NCI-H1694 treated with DMSO at 0.1 percent for 48 hours (cell line): ENCODE results near the gene CACNB1.

Source experiments
- DNase-seq: peaks from one replicate; lab custom pipeline; 2025; lab: John Stamatoyannopoulos, UW

CACNB1 gene

DNA sequence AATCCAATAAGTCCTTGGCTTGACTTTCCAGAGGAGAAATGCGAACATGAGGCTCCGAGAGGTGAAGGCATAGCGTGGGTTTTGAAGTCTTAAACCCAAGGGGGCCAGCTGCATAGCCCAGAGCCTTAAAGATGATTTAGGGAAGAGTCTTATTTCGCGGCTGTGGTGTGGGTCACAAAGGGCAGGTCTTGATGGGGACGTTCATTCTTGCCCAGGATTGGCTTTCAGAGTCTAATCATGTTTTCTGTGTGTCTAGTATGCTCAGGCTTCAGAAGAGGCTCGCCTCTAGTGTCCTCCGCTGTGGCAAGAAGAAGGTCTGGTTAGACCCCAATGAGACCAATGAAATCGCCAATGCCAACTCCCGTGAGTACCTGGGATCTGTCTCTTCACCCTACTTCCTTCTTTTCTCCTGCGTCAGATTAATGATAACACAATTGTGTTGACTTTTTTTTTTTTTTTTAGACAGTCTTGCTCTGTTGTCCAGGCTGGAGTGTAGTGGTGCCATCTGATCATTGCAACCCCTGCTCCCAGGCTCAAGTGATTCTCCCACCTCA is 3.6 kb upstream of the CACNB1 start:
- no peak for DNase-seq

DNA sequence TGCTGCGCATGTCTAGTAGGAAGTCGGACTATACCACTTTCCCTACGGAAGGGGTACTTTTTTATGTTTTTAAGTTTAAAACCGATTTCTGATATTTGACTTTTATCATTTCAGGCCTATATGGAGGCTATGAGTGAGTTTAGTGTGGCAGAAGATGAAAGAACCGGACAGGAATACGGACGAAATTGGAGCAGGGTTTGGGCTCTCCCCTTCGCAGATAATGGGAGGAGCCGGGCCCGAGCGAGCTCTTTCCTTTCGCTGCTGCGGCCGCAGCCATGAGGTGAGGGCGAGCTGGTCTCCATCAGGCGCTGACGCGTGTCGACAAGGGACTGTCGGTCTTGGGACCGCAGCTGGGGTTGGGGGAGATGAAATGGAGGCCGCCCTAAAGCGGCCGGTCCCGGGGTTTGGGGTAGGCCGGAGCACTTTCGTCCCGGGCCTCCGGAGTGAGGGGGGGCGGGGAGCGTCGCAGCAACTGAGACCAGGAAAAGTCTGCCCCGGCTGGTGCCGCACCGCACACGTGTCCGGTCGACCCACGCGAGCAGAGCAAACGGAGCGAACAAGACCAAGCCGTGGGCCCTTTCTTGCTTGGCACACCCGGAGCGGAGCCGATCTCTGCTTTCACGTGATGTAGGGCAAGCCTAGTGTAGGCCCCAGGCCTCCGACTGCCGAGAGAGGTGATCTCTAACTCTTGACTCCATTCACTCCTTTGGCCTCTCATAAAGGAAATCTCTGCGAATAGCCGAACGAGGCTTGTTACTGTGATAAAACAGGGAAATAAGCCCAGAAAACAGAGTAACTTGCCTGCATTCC is 2.8 kb upstream of the CACNB1 start, which contains the start of gene RPL19:
RPL19 (plus strand) TSS at position 214 of the 810 bp plus-strand sequence; CDS start at position 276, 62 bp downstream.
- DNase-seq = no peak

DNA sequence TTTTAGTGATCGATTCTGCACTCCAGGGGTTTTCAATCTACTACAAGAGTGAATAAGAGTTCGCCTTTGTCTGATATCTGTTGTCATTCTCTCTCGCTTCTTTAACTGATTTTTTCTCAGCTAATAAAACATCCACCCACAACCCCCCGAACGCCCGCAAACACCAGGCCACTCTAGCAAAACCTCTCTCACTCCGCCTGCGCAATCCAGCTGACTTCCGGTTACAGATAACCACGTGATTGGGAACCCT is 2.3 kb upstream of the CACNB1 start:
- DNase-seq = peak; percentile 96

DNA sequence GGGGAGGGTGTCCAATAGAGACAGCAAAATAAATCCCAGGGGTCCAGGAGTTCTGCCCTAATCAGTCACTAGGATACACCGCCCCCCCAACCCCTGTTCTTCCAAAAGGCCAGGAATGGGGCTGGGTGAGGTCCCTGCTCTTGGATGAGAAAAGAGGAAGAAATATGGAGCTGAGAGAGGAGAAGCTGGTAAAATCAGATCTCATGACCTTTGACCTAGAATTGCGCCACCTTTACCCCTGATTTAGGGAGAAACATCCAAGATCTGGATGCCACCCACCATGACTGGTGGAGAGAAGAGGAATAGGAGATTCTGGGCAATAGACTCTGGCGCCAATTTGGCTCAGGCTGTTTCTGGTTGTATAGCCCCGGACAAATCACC is 707 bp upstream of the CACNB1 start:
- no peak for DNase-seq

DNA sequence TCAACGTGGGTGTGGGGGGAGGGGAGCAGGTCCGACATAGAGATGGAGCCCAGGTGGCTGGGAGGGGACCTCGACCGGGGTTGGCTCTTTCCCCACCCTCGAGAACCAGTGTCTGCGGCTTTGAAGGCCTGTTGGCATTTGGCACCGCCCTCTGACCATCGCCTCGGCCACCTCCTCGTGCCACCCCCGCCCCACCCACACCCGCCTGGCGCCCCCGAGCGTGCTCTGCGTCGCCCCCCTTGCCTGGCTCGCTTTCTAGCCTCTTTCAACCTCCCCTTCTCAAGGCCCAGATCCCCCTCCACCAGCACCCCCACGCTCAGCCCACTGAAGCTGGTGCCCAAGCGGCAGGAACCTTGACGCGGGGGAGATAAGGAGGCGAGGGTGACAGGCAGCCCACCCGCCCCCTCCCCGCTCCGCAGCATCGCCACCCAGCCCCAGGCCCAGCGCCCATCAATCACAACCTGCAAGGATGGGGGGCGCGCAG is 619 bp downstream of the CACNB1 start:
- no peak for DNase-seq

DNA sequence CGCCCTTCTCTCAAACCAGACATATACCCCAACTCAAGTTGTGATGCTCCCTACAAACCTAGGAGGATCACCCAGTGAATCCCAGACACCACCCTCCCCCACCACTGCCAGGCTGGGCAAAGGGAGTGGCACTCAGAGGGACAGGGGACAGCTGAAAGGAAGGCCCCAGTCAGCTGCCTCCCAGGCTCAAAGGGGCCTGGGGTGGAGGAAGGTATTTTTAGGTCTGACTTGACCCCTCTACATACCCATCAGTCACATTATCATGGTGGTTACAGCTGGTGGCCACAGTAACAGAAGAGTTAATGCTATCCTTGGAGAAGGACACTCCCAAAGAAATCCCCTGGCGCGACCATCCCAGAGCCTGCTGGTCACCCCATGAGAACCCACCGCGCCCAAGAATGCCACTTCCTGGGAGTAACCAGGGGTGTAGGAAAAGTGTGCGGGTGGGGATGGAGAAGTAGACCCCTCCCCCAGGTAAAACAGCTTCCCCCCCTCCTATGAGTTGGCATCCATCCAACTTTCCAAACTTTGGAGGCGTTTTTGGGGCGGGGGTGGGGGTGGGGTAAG is 1.1 kb downstream of the CACNB1 start:
- no peak for DNase-seq

DNA sequence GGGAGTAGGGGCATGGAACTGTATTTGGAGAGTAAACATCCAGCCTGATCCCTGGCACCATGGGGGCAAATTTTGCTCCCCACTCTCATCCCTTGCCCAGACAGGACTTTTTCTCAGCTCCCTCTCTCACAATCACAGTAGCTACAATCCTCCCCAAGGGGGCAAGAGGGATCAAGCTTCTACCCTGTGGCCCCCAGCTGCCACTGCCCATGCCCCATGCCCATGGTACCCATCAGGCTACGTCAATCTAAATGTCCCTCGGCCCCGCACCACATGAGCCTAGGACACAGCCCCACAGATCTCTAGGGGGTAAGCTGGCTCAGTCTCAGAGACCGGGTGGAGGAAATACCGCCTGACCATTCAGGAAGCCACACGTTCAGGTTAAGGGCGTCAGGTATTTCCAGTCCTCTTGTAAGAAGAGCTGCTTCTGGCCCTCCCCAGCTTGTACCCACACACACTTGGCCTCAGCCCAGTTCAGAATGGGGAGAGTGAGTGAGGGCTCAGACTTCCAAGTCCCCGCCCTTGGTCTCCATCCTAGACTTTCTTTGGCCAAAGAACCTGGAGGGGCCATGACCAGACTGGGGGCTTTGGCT is 1.8 kb downstream of the CACNB1 start:
- no peak for DNase-seq

DNA sequence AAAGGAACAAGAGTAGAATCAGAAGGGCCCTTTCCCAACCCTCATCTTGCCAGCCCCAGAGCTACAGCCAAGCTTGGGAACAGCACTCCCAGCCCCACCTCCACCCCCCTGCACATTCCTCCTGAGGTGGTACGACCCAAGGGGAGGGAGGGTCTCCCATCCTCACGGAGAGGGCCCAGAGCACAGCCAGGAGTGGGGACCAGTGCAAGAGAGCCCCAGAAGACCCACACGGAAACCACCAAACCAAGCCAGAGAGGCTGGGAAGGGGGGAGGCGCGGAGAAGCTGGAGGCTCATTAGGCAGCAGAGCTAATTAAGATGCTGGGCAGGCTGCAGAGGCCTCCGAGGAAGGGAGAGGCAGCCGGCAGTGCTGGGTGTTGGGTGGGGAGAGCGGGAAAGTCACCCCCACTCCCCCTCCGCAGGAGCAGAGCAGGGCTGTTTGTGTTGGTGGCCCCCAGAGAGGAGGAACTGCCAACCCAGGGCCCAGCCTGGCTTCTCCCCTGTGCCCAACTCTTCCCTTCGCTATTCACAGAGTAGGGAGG is 2.4 kb downstream of the CACNB1 start:
- DNase-seq = no peak

DNA sequence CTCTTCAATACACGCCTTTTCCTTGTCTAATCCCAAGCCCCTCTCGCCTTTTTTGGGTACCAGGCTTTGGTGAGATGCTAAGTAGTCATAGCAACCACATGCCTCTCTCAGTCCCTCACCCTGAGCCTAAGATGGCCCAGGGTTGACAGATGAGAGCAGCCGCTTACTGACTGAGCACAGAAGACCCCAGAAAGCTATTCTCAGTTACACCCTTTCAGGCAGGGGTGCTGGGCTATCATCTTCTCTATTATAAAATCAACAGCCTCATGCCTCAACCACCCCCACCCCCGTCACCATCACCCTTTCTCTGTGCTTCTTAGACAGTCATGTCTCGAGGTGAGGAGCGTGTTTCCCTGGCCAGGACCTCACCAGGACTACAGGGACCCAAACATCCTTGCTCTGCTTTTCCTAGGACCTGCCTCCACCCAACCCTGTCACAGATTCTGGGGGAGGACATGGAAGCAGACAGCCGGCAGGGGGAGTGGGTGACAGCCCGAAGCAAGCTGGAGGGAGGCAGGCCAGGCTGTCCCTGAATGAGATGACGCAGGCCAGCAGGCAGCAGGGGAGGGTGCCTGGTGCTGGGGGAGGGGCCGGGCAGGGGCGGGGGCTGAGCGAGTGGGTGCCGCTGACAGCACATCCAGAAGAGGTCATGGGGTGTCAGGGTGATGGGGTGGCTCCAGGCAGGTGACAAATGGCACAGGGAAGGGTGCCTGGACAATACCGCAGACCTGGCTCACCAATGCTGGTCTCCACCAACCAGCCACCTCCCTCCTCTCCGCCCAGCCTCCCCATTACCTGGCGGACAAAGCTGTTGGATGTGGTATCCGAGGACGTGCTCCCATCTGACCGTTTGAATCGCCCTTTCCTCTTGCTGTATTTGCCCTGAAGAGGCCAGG is 3.1 kb downstream of the CACNB1 start:
- DNase-seq = peak; percentile 80

DNA sequence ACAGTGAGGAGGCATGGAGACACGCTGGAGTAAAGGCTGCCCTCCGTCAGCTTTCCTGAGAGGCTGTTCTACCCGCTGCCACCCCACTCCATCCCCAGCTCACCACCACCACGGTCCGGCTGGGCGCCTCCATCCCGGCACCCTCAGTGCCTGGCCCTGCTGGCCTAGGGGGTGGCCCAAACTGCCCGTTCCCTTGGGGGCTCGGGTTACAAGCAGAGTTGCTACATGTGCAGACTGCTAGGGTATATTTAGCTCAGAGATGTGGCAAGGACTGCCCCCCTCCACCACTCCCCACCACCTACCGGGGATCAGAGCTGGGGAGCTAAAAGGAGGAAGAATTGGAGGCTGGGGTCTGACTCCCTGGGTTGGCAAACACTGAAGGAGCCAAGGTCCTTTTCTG is 4.1 kb downstream of the CACNB1 start:
- DNase-seq = no peak

DNA sequence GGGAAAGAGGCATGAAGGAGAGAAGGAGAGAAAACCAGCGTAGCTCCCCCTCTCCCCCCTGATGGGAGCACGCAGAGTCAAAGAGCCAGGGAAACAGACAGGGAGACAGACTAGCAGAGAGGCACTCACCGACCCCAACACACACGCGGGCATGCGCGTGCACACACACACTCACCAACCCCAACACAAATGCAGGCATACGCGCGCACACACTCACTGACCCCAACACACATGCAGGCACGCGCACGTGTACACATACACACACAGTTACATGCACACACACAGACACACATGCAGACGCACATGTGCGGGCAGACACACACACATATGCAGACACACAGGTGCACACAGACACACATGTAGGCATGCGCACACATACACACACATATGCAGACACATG is 4.6 kb downstream of the CACNB1 start:
- no peak for DNase-seq

DNA sequence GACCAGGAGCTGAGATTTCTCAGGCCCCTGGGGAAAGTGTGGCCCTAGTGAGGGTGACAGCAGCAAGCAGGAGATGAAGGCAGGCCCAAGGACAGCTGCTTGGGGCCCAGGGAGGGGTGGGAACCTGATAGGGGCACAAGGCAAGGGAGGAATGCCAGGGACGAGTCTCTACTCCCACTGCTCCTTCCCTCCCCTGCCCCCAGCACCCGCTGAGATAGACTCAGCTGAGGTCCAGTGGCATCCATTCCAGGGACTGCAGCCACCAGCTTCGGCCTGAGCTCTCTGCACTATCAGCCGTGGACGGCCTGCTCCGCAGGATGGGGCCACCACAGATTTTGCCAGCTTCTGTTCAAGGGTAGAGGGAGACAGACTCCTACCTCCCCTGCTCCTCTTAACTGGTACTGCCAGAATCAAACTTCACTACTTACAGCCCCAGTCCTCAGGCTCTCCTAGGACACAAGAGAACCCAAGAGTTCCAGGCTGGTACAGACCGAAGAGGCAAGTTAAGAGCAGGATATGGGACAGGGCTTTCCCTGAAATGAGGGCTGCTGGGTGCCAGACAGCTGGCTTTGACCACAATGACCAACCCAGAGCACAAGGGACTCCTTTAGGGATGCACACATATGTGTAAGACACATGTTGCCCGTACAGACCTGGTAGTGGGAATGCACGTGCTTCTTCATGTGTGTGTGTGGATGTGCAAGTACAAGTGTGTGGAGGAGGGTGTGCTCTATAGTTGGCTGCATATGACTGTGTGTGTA is 5.5 kb downstream of the CACNB1 start:
- DNase-seq = no peak

DNA sequence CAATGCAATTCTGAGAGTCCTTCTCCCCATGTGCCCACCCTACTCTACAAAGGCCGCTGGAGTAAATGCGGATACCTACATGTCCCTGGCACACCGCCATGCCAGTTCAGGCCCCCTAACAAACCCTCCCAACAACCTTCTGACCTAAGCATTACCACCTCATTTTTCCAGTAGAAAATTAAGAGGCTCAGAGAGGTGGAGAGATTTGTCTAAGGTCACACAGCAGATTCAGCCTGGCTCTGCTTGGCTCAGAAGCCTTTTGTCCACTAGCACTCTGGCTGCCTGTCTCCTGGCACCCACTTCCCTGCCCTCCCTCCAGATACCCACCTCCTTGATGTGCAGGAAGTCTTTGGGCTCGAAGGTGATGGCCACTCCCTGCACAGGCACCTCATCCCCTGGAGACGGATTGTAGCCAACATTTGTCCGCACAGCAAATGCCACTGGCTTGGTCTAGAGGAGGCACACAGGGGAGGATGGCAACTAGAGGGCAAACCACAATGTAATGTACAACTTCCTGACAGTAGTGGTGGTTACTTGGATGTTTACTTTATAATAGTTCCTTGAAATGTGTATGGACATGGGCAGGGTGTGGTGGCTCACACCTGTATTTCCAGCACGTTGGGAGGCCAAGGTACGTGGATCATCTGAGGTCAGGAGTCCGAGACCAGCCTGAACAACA is 10.2 kb downstream of the CACNB1 start:
- DNase-seq = no peak

DNA sequence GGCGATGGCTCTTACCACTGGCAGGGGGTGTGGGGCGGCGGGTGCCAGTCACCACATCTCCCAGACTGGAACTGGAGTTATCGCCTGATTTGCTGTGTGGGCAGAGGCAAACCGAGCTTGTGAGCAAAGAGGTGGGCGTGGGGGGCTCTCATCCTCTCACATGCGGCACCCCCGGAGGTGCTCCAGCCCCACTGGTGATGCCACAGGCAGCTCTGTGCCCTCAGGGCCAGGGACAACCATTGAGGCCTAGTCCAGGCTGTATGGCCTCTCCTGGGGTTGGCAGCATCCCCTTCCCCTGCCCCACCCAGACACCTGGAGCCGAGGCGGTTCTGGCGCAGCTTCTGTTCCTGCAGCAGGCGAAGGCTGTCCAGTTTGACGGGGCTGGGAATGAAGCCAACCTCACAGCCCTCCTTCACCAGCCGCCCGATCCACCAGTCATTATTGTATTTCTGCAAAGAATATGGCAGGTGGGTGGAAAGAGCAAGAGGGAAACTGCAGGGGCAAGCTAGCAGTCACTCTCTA is 10.9 kb downstream of the CACNB1 start:
- DNase-seq = peak; percentile 24

DNA sequence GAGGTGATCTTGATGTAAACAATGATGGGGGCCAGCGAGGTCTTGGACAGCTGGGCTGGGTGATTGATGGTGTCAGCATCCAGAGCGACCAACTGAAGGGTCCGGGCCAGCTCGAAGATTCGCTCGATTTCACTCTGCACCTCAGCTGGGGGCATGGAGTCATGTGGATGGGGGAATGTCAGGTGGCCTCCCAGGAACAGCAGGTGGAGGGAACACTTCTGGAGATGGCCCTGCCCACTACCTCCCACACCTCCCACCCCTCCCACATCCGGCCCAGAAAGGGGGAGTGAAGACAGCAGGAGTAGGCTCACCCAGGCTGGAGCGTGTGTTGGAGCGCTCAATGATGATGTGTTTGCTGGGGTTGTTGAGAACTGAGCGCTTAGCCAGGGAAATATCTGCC is 13.7 kb downstream of the CACNB1 start:
- no peak for DNase-seq

DNA sequence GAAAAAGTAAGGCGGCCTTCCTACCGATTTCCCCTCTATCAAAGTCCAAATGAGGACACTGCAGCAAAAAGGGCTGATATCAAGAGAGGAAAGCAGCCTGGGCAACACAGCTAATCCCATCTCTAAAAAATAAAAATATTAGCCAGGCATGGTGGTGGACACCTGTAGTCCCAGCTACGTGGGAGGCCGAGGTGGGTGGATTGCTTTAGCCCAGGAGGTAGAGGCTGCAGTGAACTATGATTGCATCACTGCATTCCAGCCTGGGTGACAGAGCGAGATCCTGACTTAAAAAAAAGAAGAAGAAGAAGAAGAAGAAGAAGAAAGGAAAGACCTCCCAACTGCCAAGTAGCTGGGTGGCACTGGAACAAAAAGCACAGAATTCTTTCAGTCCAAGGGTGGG is 14.4 kb downstream of the CACNB1 start:
- no peak for DNase-seq

DNA sequence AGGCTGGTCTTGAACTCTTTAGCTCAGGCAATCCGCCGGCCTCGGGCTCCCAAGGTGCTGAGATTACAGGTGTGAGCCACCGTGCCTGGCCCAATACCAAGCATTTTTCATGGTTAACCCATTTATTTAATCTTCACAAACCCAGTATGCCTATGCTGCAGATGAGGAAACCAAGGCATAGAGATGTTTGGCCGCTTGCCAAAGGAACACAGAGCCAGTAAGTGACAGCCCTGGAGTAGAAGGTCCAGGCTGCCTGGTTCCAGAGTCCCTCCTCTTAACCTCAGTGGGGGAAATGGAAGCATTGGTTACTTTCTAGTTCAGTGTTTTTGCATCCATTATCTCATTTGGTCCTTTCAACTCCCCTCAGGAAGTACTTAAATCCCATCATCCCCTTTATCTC is 16.2 kb downstream of the CACNB1 start:
- no peak for DNase-seq

DNA sequence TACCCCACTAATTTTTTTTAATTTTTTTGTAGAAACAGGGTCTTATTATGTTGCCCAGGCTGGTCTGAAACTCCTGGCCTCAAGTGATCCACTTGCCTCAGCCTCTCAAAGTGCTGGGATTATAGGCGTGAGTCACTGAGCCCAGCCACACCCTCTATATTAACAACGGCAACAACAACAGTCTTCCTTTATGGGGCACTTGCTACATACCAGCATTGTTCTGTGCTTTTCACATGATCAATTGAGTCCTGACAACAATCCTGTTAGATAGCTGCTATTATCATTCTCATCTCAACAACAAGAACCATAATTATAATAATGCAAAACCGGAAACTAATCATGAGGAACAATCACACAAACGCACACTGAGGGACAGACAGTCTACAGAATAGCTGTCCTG is 18.9 kb downstream of the CACNB1 start:
- DNase-seq = no peak

DNA sequence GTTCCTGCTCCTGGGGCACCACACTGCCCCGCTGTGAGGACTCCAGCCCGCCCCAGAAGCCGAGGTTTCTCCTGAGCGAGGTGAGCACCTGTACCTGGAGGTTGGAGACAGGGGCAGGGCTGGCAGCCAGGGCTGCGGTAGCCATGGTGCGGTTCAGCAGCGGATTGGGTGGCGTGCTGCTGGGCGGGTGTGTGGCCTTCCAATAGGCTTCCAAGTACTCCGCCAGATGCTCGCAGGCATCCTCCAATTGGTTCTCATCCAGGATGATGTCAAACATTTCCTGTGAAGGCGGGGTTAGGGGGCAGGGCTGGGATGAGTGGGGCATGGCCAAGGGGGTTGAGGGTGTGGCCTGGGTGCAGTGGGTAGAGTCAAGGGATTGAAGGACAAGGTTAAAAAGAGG is 20.2 kb downstream of the CACNB1 start:
- no peak for DNase-seq

DNA sequence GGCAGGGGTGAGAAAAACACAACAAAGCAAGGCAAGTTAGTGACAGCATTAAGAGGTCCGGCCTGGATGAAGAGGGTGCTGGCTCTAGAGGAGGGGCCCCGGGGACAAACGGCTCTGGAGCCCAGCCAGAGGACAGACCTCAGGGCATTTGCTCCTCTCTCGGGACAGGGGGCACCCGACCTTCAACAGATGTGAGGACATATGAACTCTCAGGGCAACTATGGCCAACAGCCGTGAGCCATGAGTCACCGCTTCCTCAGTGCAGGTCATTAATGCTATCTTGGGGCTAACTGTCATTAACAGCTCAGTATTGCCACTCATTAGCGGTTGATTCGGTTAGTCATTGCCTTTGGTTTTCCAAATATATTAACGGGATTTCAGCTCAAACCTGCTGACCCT is 21.8 kb downstream of the CACNB1 start:
- no peak for DNase-seq
